Measurements from ENCODE around the gene ITGA1. TPM values are rescaled to one million over a fixed set of nuclear protein-coding genes. Genes with fewer than 3 reads are reported as not detected.

ITGA1 gene
- total RNA-seq, 4 donors from 2014 or later, result 9.3 to 88.9 (median 17.6) TPM

GRCh38 chr5:52802974-52803336 is 15.2 kb downstream of the ITGA1 start:
- Histone ChIP-seq H3K4me1 (peaks cover 24 to 92% (median 36%) of the 10 kb centered on the region in 3 donors), H3K4me3 (peak overlapping the region in 3 of 4 donors; percentile 70 to 83 (median 74)), H3K9me3 (no peaks in the 10 kb centered on the region), H3K27ac (peak overlapping the region in 2 of 4 donors; percentile 92 to 97), H3K36me3 (peaks cover 0 to 14% (median 0%) of the 10 kb centered on the region in 3 donors), H3K27me3 (no peaks in the 10 kb centered on the region)
- TF ChIP-seq CTCF (IDR thresholded peaks at IDR 0.05), result no peak
- no peak for TF ChIP-seq POLR2A (IDR thresholded peaks at IDR 0.05)
- WGBS, 2 donors, result 45 to 73% methylated on average over 6 of the region's 6 CpGs
- DNase-seq, result no peak
- intact Hi-C loops (cut with DNase I), result no loop called here

- Histone ChIP-seq H3K36me3 (peaks cover 0 to 14% (median 0%) of the 10 kb centered on the region in 3 donors), H3K4me3 (peak overlapping the region in 1 of 4 donors; percentile 9), H3K9me3 (no peaks in the 10 kb centered on the region), H3K4me1 (peaks cover 20 to 92% (median 32%) of the 10 kb centered on the region in 3 donors), H3K27ac (peak overlapping the region in 2 of 4 donors; percentile 92 to 97), H3K27me3 (no peaks in the 10 kb centered on the region)
- 27 to 43% methylated on average over 2 of the region's 2 CpGs for WGBS, 2 donors
- no peak for DNase-seq
- TF ChIP-seq CTCF (IDR thresholded peaks at IDR 0.05) (no peak), POLR2A (IDR thresholded peaks at IDR 0.05) (no peak)
- intact Hi-C loops (cut with DNase I), result no loop called here
Measured at GRCh38 chr5:52804387-52804791, 16.7 kb downstream of the ITGA1 start.

- TF ChIP-seq POLR2A (IDR thresholded peaks at IDR 0.05) (no peak), CTCF (IDR thresholded peaks at IDR 0.05) (no peak)
- Histone ChIP-seq H3K4me1 (peaks cover 21 to 95% (median 38%) of the 10 kb centered on the region in 3 donors), H3K9me3 (no peaks in the 10 kb centered on the region), H3K27me3 (no peaks in the 10 kb centered on the region), H3K36me3 (peaks cover 0 to 14% (median 0%) of the 10 kb centered on the region in 3 donors), H3K4me3 (peak overlapping the region in 1 of 4 donors; percentile 9), H3K27ac (peak overlapping the region in 2 of 4 donors; percentile 92 to 97)
- 69 to 79% methylated on average over 2 of the region's 2 CpGs for WGBS, 2 donors
- DNase-seq, result no peak
- intact Hi-C loops (cut with DNase I), result no loop called here
Measured at GRCh38 chr5:52804981-52805380, 17.3 kb downstream of the ITGA1 start.

- Histone ChIP-seq H3K27me3 (no peaks in the 10 kb centered on the region), H3K9me3 (no peaks in the 10 kb centered on the region), H3K27ac (peak overlapping the region in 1 of 4 donors; percentile 97), H3K4me3 (no peak overlapping the region), H3K4me1 (peaks cover 24 to 95% (median 41%) of the 10 kb centered on the region in 3 donors), H3K36me3 (peaks cover 0 to 14% (median 0%) of the 10 kb centered on the region in 3 donors)
- no peak for DNase-seq
- TF ChIP-seq CTCF (IDR thresholded peaks at IDR 0.05) (no peak), POLR2A (IDR thresholded peaks at IDR 0.05) (no peak)
- WGBS, 2 donors, result 63 to 80% methylated on average over 2 of the region's 2 CpGs
- intact Hi-C loops (cut with DNase I), result no loop called here
Measured at GRCh38 chr5:52805615-52806014, 17.9 kb downstream of the ITGA1 start.

GRCh38 chr5:52807037-52807436 is 19.3 kb downstream of the ITGA1 start:
- intact Hi-C loops (cut with DNase I), result no loop called here
- Histone ChIP-seq H3K9me3 (no peaks in the 10 kb centered on the region), H3K36me3 (peaks cover 0 to 7% (median 0%) of the 10 kb centered on the region in 3 donors), H3K27me3 (no peaks in the 10 kb centered on the region), H3K4me3 (no peak overlapping the region), H3K4me1 (peaks cover 13 to 95% (median 38%) of the 10 kb centered on the region in 3 donors), H3K27ac (peak overlapping the region in 2 of 4 donors; percentile 69 to 82)
- no peak for DNase-seq
- TF ChIP-seq POLR2A (IDR thresholded peaks at IDR 0.05) (no peak), CTCF (IDR thresholded peaks at IDR 0.05) (no peak)
